Measurements from ENCODE around the gene MAMDC4. TPM values are rescaled to one million over a fixed set of nuclear protein-coding genes. Genes with fewer than 3 reads are reported as not detected.

Gene MAMDC4
- total RNA-seq, 1 experiment from 2014 or later = 6.7 TPM

DNA sequence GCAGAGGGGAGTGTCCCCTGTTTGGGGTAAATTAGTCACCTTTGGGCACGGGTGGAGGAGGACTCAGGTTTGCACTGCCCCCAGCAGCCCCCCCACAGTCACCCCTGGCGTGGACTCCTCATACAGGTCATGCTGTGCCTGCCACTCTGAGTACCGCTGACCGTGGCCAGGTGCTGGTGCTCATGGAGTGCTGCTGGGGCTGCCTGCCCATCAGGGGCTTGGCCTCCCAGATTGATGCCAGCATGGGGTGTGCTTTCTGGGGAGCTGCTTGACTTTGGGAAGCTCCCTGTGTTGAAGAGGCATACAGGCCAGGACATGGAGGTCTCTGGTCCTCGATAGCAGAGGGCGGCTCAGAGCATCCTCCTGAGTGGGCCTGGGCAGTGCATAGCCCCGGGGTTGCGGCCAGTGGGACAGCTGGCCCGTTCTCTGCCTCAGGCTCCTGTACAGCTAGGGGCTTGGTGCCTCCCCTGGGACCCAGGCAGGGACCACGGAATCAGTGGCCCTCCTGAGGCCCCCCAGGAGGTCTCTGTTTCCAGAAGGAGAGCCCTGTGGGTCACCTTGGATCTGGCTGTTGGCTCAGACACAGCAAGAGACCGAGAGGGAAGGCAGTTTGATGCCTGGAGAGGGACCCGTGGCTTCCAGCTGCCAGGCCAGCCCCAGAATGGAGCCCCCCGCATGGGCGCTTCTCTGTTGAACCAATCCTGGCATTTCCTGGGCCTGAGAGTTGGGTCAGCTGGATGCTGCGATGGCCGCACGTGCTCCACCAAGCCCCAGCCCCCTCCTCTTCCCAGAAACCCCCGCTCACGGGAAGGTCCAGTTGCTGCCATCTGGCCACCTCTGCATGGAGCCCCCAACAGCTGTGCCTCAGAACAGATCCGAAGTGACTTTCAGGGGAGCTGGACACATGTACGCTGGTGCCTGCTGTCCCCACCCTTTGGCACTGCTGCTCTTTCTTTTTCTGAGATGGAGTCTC, 15.9 kb upstream of the MAMDC4 start (continued):
- TF ChIP-seq, protein P1, sequence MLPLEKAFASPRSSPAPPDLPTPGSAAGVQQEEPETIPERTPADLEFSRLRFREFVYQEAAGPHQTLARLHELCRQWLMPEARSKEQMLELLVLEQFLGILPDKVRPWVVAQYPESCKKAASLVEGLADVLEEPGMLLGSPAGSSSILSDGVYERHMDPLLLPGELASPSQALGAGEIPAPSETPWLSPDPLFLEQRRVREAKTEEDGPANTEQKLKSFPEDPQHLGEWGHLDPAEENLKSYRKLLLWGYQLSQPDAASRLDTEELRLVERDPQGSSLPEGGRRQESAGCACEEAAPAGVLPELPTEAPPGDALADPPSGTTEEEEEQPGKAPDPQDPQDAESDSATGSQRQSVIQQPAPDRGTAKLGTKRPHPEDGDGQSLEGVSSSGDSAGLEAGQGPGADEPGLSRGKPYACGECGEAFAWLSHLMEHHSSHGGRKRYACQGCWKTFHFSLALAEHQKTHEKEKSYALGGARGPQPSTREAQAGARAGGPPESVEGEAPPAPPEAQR (CRISPR knock-in tag; IDR thresholded peaks at IDR 0.05) = no peak

DNA sequence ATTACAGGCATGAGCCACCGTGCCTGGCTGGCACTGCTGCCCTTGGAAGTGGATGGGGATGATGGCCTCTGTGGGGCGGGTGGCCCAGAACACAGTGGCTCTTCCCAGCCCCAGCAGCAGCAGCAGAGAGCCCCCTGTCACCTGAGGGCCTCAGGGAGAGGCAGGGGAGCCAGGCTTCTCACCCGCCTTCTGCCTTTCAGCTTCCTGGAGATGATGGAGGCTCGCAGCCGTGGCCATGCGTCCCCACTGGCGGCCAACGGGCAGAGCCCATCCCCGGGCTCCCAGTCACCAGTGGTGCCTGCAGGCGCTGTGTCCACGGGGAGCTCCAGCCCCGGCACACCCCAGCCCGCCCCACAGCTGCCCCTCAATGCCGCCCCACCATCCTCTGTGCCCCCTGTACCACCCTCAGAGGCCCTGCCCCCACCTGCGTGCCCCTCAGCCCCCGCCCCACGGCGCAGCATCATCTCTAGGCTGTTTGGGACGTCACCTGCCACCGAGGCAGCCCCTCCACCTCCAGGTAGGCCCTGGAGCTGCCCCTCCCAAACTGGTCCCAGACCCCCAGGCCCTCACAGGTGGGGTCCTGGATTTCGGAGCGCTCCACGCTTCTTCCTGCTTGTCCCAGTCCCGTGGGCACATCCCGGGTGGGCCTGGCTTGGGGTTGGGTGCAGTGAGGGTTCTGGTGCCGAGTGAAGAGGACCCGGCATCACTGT, 14.8 kb upstream of the MAMDC4 start:
- H3K9me3 Mint-ChIP-seq = no peaks in the 10 kb centered on the region
- H3K27me3 Mint-ChIP-seq (ENCODE audit: low read depth) = no peaks in the 10 kb centered on the region
- ChIA-PET POLR2A (no interaction called here), CTCF (no interaction called here)
- H3K4me1 Mint-ChIP-seq = peaks cover 18% of the 10 kb centered on the region
- no peak overlapping the region for H3K27ac Mint-ChIP-seq
- no peak overlapping the region for H3K4me3 Mint-ChIP-seq
- ATAC-seq (no peak), DNase-seq (ENCODE audit: low spot score) (no peak)
- H3K36me3 Mint-ChIP-seq = peaks cover 8% of the 10 kb centered on the region; the same call in 1 of the 2 replicates
- TF ChIP-seq JAZF1 (CRISPR knock-in tag; IDR thresholded peaks at IDR 0.05) (no peak), NR1H2 (CRISPR knock-in tag; IDR thresholded peaks at IDR 0.05) (no peak), GABPB1 (CRISPR knock-in tag; IDR thresholded peaks at IDR 0.05) (no peak), PRRX2 (CRISPR knock-in tag; IDR thresholded peaks at IDR 0.05) (no peak), SP1 (CRISPR knock-in tag; conservative IDR thresholded peaks at IDR 0.05) (no peak), ESRRA (CRISPR knock-in tag; IDR thresholded peaks at IDR 0.05; ENCODE audit: borderline replicate concordance) (no peak), ATF1 (CRISPR knock-in tag; IDR thresholded peaks at IDR 0.05) (no peak), EMX1 (CRISPR knock-in tag; IDR thresholded peaks at IDR 0.05) (no peak), NR2C2 (CRISPR knock-in tag; IDR thresholded peaks at IDR 0.05) (no peak), ZNF219 (CRISPR knock-in tag; IDR thresholded peaks at IDR 0.05; ENCODE audit: borderline replicate concordance) (no peak)
- TF ChIP-seq, protein P1 (CRISPR knock-in tag; IDR thresholded peaks at IDR 0.05) = no peak
- TF ChIP-seq, protein P2, sequence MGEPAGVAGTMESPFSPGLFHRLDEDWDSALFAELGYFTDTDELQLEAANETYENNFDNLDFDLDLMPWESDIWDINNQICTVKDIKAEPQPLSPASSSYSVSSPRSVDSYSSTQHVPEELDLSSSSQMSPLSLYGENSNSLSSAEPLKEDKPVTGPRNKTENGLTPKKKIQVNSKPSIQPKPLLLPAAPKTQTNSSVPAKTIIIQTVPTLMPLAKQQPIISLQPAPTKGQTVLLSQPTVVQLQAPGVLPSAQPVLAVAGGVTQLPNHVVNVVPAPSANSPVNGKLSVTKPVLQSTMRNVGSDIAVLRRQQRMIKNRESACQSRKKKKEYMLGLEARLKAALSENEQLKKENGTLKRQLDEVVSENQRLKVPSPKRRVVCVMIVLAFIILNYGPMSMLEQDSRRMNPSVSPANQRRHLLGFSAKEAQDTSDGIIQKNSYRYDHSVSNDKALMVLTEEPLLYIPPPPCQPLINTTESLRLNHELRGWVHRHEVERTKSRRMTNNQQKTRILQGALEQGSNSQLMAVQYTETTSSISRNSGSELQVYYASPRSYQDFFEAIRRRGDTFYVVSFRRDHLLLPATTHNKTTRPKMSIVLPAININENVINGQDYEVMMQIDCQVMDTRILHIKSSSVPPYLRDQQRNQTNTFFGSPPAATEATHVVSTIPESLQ (CRISPR knock-in tag; IDR thresholded peaks at IDR 0.05) = no peak
- TF ChIP-seq, protein P3, sequence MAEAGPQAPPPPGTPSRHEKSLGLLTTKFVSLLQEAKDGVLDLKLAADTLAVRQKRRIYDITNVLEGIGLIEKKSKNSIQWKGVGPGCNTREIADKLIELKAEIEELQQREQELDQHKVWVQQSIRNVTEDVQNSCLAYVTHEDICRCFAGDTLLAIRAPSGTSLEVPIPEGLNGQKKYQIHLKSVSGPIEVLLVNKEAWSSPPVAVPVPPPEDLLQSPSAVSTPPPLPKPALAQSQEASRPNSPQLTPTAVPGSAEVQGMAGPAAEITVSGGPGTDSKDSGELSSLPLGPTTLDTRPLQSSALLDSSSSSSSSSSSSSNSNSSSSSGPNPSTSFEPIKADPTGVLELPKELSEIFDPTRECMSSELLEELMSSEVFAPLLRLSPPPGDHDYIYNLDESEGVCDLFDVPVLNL (CRISPR knock-in tag; IDR thresholded peaks at IDR 0.05; ENCODE audit: borderline replicate concordance, low read depth) = no peak
- TF ChIP-seq, protein P4, sequence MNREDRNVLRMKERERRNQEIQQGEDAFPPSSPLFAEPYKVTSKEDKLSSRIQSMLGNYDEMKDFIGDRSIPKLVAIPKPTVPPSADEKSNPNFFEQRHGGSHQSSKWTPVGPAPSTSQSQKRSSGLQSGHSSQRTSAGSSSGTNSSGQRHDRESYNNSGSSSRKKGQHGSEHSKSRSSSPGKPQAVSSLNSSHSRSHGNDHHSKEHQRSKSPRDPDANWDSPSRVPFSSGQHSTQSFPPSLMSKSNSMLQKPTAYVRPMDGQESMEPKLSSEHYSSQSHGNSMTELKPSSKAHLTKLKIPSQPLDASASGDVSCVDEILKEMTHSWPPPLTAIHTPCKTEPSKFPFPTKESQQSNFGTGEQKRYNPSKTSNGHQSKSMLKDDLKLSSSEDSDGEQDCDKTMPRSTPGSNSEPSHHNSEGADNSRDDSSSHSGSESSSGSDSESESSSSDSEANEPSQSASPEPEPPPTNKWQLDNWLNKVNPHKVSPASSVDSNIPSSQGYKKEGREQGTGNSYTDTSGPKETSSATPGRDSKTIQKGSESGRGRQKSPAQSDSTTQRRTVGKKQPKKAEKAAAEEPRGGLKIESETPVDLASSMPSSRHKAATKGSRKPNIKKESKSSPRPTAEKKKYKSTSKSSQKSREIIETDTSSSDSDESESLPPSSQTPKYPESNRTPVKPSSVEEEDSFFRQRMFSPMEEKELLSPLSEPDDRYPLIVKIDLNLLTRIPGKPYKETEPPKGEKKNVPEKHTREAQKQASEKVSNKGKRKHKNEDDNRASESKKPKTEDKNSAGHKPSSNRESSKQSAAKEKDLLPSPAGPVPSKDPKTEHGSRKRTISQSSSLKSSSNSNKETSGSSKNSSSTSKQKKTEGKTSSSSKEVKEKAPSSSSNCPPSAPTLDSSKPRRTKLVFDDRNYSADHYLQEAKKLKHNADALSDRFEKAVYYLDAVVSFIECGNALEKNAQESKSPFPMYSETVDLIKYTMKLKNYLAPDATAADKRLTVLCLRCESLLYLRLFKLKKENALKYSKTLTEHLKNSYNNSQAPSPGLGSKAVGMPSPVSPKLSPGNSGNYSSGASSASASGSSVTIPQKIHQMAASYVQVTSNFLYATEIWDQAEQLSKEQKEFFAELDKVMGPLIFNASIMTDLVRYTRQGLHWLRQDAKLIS (CRISPR knock-in tag; IDR thresholded peaks at IDR 0.05; ENCODE audit: borderline replicate concordance) = no peak
- TF ChIP-seq, protein P5, sequence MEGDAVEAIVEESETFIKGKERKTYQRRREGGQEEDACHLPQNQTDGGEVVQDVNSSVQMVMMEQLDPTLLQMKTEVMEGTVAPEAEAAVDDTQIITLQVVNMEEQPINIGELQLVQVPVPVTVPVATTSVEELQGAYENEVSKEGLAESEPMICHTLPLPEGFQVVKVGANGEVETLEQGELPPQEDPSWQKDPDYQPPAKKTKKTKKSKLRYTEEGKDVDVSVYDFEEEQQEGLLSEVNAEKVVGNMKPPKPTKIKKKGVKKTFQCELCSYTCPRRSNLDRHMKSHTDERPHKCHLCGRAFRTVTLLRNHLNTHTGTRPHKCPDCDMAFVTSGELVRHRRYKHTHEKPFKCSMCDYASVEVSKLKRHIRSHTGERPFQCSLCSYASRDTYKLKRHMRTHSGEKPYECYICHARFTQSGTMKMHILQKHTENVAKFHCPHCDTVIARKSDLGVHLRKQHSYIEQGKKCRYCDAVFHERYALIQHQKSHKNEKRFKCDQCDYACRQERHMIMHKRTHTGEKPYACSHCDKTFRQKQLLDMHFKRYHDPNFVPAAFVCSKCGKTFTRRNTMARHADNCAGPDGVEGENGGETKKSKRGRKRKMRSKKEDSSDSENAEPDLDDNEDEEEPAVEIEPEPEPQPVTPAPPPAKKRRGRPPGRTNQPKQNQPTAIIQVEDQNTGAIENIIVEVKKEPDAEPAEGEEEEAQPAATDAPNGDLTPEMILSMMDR (IDR thresholded peaks at IDR 0.05) = no peak
- TF ChIP-seq, protein P6, sequence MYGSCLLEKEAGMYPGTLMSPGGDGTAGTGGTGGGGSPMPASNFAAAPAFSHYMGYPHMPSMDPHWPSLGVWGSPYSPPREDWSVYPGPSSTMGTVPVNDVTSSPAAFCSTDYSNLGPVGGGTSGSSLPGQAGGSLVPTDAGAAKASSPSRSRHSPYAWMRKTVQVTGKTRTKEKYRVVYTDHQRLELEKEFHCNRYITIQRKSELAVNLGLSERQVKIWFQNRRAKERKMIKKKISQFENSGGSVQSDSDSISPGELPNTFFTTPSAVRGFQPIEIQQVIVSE (CRISPR knock-in tag; IDR thresholded peaks at IDR 0.05; ENCODE audit: borderline replicate concordance) = no peak
- TF ChIP-seq, protein P7, sequence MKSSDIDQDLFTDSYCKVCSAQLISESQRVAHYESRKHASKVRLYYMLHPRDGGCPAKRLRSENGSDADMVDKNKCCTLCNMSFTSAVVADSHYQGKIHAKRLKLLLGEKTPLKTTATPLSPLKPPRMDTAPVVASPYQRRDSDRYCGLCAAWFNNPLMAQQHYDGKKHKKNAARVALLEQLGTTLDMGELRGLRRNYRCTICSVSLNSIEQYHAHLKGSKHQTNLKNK (CRISPR knock-in tag; IDR thresholded peaks at IDR 0.05) = no peak
